ENCODE data around the gene KRT36.

DNA sequence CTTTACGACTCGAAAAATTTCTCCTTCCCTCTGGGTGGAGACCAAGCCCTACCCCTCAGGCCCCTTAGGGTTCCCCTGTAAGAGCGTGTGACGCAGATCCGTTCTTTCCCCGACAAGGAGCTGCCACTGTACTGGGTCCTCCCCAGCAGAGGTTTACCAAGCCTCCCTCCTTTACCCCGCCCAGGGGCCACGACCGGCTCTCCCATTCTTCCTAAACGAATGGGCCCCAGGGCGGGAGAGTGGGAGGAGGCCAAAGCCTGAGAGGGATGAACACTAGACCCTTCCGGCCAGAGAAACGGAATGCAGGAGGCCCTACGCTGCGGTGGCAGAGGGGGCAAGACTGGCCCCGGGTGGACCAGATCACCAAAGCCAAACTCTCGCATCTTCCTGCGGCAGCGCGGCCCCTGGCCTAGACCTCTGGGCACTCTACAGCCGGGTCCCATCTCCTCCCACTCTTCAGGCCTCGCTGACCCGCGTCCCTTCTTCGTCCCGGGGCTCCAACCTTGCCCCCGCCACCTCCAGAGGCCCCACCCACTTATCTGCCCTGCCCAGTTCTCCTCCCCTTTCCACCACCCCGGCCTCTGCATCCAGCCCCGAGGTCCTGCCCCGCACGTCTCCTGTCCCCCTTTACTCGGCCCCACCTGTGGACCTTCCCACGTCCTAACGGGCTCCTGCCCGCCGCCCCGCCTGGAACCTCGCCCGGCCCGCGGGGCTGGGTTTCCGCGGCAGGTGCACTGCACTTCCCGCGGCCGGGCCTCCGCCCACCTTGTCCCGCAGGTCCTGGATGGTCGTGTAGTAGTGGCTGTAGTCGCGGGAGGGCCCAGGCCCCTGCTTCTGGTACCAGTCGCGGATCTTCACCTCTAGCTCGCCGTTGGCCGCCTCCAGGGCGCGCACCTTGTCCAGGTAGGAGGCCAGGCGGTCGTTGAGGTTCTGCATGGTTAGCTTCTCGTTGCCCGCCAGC lies 37.6 kb upstream of the KRT36 start:
- TF ChIP-seq EP300 (IDR thresholded peaks at IDR 0.05), result no peak
- TF ChIP-seq, protein P1, sequence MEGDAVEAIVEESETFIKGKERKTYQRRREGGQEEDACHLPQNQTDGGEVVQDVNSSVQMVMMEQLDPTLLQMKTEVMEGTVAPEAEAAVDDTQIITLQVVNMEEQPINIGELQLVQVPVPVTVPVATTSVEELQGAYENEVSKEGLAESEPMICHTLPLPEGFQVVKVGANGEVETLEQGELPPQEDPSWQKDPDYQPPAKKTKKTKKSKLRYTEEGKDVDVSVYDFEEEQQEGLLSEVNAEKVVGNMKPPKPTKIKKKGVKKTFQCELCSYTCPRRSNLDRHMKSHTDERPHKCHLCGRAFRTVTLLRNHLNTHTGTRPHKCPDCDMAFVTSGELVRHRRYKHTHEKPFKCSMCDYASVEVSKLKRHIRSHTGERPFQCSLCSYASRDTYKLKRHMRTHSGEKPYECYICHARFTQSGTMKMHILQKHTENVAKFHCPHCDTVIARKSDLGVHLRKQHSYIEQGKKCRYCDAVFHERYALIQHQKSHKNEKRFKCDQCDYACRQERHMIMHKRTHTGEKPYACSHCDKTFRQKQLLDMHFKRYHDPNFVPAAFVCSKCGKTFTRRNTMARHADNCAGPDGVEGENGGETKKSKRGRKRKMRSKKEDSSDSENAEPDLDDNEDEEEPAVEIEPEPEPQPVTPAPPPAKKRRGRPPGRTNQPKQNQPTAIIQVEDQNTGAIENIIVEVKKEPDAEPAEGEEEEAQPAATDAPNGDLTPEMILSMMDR (IDR thresholded peaks at IDR 0.05), result no peak
